ENCODE results near the gene SLC2A13.

SLC2A13 gene

GRCh38 chr12:39966256-39966655 lies 139.6 kb downstream of the SLC2A13 start:
- no peak for DNase-seq (ENCODE audit: low read depth)
- no peak overlapping the region for H3K4me3 ChIP-seq (ENCODE audit: low read depth, low read length)
- in situ Hi-C loops (cut with HindIII; ENCODE audit: low sequenced_read_pairs) = no loop called here
- TF ChIP-seq CTCF (IDR thresholded peaks at IDR 0.05; ENCODE audit: low read depth, low read length, missing control alignments) = no peak

- no peak overlapping the region for H3K4me3 ChIP-seq (ENCODE audit: low read depth, low read length)
- in situ Hi-C loops (cut with HindIII; ENCODE audit: low sequenced_read_pairs) = no loop called here
- DNase-seq (ENCODE audit: low read depth) = no peak
- TF ChIP-seq CTCF (IDR thresholded peaks at IDR 0.05; ENCODE audit: low read depth, low read length, missing control alignments) = no peak
Measured at GRCh38 chr12:39959467-39959866, 146.4 kb downstream of the SLC2A13 start.

- in situ Hi-C loops (cut with HindIII; ENCODE audit: low sequenced_read_pairs) = no loop called here
- no peak overlapping the region for H3K4me3 ChIP-seq (ENCODE audit: low read depth, low read length)
- DNase-seq (ENCODE audit: low read depth) = no peak
- TF ChIP-seq CTCF (IDR thresholded peaks at IDR 0.05; ENCODE audit: low read depth, low read length, missing control alignments) = no peak
Measured at GRCh38 chr12:39959031-39959430, 146.8 kb downstream of the SLC2A13 start.

GRCh38 chr12:39958377-39958776 lies 147.5 kb downstream of the SLC2A13 start:
- no peak for TF ChIP-seq CTCF (IDR thresholded peaks at IDR 0.05; ENCODE audit: low read depth, low read length, missing control alignments)
- no peak for DNase-seq (ENCODE audit: low read depth)
- in situ Hi-C loops (cut with HindIII; ENCODE audit: low sequenced_read_pairs) = no loop called here
- H3K4me3 ChIP-seq (ENCODE audit: low read depth, low read length) = no peak overlapping the region

GRCh38 chr12:39956725-39957124 lies 149.2 kb downstream of the SLC2A13 start:
- no peak overlapping the region for H3K4me3 ChIP-seq (ENCODE audit: low read depth, low read length)
- no peak for TF ChIP-seq CTCF (IDR thresholded peaks at IDR 0.05; ENCODE audit: low read depth, low read length, missing control alignments)
- in situ Hi-C loops (cut with HindIII; ENCODE audit: low sequenced_read_pairs) = no loop called here
- no peak for DNase-seq (ENCODE audit: low read depth)

GRCh38 chr12:39946361-39947280 lies 159.3 kb downstream of the SLC2A13 start:
- no peak for DNase-seq (ENCODE audit: low read depth)
- in situ Hi-C loops (cut with HindIII; ENCODE audit: low sequenced_read_pairs) = no loop called here
- H3K4me3 ChIP-seq (ENCODE audit: low read depth, low read length) = no peak overlapping the region
- TF ChIP-seq CTCF (IDR thresholded peaks at IDR 0.05; ENCODE audit: low read depth, low read length, missing control alignments) = no peak

Measured in astrocyte of the cerebellum (primary cell).